Activated naive CD4-positive, alpha-beta T cell treated with Interleukin-2 at 50 U/mL for 16 hours (primary cell): ENCODE data around the gene BTN1A1.
"Not testable (repeated sequence)": the region's sequence is repeated elsewhere in the genome, so short reads cannot be mapped to it uniquely, and the experiment has no call there.

ENCODE experiments used
- DNase-seq: peaks from one replicate; pipeline ENCODE4 v3.0.0-alpha.2; 2020

The BTN1A1 gene, protein sequence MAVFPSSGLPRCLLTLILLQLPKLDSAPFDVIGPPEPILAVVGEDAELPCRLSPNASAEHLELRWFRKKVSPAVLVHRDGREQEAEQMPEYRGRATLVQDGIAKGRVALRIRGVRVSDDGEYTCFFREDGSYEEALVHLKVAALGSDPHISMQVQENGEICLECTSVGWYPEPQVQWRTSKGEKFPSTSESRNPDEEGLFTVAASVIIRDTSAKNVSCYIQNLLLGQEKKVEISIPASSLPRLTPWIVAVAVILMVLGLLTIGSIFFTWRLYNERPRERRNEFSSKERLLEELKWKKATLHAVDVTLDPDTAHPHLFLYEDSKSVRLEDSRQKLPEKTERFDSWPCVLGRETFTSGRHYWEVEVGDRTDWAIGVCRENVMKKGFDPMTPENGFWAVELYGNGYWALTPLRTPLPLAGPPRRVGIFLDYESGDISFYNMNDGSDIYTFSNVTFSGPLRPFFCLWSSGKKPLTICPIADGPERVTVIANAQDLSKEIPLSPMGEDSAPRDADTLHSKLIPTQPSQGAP

GRCh38 chr6:26500102-26500501 is at the start of gene BTN1A1:
Gene BTN1A1, plus strand, starts transcription at chr6:26500303. Its CDS starts 984 bp downstream, at chr6:26501287.
- DNase-seq, result no peak

DNA sequence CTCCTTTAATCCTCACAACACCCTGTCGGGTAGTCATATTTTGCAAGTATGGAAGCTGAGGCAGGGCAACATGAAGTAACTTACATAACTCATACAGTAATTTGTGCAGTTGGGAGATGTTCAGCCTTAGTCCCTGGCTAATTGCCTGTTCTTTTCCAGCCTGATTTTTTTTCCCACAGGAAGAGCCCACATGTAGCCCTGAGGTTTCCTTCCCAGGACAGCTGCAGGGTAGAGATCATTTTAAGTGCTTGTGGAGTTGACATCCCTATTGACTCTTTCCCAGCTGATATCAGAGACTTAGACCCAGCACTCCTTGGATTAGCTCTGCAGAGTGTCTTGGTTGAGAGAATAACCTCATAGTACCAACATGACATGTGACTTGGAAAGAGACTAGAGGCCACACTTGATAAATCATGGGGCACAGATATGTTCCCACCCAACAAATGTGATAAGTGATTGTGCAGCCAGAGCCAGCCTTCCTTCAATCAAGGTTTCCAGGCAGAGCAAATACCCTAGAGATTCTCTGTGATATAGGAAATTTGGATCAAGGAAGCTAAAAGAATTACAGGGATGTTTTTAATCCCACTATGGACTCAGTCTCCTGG is 47.4 kb upstream of the BTN1A1 start:
- no peak for DNase-seq

GRCh38 chr6:26454631-26455030 is 45.5 kb upstream of the BTN1A1 start:
- DNase-seq, result no peak

DNA sequence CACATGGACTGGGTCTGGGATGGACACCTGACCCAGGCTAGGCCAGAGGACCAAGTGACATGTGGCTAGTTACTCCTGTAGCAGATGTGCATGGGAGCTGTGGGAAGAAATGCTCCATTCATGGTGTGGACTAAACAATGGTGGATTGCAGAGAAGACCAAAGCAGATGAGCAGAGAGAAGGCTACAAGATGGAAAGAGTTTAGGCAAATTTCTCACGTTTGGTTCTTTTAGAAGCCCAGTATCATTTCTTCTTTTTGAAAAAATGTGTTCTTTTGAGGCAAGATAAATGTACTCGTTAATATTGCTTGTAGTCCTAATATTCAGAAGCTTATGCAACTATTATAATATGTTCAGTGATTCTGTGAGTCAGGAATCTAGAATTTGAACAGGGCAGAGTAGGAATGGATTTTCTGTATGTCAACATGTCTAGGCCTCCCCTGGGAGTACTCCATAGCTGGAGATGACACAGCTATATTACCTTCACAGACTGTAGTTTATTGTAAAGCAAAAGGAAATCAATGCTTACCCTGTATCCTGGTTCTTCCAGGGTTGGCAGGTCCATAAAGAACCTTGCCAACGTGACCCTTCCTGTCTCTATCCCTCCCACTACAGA is 44.6 kb upstream of the BTN1A1 start:
- DNase-seq, result no peak

GRCh38 chr6:26457264-26457805 is 42.8 kb upstream of the BTN1A1 start:
- DNase-seq, result no peak

DNA sequence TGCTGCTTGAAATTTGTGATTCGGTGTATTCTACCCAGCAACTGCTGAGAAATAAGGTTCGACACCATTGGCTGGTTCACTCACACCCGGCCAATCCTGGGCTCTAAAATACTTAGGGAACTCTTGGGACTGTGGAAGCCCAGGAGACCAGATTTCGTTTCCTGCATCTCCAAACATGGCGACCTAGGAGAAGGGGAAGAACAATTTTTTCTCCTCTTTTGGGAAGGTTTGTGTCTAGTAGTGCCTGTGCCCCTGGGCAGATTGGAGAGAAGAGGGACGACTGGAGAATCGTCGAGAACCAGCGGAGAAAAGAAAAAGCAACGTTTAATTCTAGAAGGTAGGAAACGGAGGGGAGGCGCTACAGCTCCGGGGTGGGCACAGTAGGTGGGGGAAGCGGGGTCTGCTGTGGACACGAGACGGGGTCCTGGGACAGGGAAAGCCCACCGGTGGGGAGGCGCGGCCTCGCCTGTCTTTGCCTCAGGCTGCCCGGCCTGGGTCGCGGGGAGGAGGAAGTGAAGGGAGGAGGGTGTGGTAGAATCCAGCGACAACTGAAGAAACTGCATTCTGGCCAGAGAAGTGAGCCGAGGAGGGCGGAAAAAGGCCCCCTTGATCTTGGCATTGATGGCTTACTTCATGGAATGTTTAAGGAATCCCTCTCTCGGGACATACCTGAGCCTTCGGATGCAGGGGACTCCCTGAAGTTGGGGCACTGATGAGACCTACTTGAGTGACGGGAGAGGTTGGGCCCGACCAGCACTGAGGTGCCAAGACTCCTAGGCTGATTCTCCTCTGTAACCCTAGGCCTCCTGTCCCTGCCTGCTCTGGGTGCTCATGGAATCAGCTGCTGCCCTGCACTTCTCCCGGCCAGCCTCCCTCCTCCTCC is 42.1 kb upstream of the BTN1A1 start, which contains the start of gene BTN2A1:
Gene BTN2A1 (plus strand): TSS at position 150 of the 883 bp plus-strand sequence. CDS start 682 bp downstream, at position 832.
- DNase-seq, result peak; percentile 65

- DNase-seq, result no peak
These were observed 40.9 kb upstream of the BTN1A1 start for GRCh38 chr6:26459023-26459810.

DNA sequence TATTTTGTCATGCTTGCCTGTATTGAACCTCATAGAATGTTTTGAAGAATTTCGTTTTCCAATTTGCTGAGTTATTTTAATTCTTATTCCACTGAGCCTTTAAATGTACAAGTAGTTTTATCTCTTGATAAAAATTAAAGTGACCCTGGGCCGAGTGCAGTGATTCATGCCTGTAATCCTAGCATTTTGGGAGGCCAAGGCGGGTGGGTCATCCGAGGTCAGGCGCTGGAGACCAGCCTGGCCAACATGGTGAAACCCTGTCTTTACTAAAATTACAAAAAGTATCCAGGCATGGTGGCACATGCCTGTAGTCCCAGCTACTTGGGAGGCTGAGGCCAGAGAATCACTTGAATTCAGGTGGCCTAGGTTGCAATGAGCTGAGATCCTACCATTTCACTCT is 38.8 kb upstream of the BTN1A1 start:
- not testable (repeated sequence) for DNase-seq

DNA sequence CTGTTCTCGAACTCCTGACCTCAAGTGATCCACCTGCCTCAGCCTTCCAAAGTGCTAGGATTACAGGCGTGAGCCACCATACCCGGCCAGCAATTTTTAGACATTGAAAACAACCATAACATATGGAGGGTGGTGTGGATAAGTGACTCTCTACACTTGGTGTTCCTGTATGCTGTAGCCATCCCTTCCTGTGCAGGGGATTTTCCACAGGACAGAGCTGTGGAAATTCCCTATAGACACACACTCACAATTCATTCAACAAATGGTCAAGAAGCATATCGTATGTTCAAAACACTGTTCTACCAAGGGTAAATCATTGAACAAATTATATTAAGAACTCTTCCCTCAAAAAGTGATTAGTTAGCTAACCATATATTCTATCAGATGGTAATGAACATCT is 36.1 kb upstream of the BTN1A1 start:
- DNase-seq, result no peak

DNA sequence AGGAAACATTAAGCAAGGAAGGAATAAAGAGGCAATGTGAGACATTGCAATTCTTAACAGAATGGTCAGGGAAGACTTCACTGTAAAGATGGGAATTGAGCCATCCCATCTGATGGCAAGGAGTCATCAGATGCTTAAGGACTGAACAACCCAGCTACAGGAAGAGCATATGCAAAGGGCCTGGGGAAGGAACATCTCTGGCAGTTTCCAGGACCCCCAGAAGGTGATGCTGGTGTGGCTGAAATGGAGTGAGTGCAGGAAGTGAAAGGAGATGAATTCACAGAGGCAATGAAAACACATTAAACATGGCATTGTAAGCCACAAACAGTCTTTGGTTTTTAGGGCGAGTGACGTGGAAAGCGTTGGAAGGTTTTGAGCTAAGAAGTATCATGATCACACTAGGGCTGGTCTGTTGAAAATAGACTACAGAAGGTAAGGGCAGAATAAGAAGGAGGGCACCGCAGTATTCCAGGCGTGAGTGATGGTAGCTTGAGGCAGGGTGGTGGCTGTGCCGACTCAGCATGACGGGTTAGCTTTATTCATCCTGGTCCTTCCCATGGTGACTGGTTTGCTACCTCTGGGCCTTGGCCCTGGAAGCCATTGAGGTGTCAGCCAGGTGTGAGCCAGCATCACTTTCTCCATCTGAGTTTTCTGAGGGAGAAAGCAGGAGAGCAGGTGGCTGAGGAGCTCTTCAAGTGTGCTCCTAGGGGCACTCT is 35.5 kb upstream of the BTN1A1 start:
- no peak for DNase-seq

GRCh38 chr6:26465776-26466175 is 34.3 kb upstream of the BTN1A1 start:
- no peak for DNase-seq

DNA sequence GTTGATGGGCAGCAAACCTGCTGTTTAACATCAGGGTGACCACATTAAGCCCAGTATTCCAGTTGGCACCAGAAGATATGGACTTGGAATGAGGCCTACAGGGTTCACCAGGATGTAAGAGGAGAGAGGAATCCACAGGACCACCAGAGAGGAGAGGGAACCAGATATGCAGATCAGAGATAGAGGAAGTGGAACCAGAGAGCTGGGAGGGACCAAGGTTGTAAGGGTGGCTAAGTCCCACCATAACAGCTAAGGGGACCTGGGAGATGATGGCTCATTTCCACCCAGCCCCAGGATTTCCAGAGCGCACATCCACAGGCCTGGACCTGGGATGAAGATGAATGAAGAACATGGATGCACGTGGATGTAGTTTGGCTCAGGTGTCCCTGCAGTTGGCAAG is 31.3 kb upstream of the BTN1A1 start:
- no peak for DNase-seq

GRCh38 chr6:26470643-26471042 is 29.5 kb upstream of the BTN1A1 start:
- no peak for DNase-seq

- DNase-seq, result no peak
These were observed 28.1 kb upstream of the BTN1A1 start for GRCh38 chr6:26471970-26472369.

DNA sequence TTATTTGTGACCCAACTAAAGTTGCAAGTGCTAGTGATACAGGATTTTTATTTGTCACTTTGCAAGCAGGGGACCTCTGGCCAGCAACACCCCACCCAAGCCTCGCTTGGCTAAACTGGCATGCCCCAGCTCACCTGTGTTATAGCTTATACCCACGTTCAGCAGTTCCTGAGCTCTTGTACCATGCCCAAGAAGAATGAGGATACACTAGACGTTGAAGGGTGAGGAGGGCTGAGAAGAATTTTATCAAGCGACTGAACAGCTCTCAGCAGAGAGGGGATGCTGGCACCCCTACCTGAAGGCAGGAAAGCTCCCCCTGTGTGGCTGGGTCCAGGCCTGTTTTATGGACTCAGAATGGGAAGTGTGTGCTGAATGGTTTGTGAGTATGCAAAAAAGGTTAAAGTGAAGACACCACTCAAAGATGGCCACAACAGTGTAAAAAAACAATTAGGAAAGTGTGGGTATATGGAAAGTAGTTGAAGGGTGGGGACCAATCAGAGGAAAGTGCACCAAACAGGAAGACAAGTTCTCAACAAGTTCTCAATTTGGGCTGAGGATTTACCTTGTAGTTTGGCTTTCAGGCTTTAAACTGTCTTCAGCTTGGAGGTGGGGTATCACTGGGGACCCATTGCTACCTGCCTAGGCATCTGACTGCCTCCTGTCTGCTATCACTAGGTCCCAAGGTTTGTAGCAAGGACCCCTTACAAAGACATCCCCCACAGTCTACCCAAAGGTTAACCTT is 27.4 kb upstream of the BTN1A1 start:
- DNase-seq, result no peak

DNA sequence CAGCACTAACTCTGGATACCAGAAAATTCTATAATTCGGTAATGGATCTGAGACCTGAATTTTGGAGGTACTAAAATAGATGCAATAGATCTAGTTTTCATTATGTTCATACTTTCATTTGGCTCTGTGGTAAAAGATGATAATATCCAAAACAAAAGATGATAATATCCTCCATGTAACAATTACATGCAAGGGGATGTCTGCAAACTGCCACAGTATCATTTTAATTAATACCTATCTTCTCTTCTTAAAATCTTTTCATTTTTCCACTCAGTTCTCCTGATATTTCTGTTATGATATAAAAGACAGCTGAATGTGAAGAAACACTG is 26.7 kb upstream of the BTN1A1 start:
- no peak for DNase-seq

DNA sequence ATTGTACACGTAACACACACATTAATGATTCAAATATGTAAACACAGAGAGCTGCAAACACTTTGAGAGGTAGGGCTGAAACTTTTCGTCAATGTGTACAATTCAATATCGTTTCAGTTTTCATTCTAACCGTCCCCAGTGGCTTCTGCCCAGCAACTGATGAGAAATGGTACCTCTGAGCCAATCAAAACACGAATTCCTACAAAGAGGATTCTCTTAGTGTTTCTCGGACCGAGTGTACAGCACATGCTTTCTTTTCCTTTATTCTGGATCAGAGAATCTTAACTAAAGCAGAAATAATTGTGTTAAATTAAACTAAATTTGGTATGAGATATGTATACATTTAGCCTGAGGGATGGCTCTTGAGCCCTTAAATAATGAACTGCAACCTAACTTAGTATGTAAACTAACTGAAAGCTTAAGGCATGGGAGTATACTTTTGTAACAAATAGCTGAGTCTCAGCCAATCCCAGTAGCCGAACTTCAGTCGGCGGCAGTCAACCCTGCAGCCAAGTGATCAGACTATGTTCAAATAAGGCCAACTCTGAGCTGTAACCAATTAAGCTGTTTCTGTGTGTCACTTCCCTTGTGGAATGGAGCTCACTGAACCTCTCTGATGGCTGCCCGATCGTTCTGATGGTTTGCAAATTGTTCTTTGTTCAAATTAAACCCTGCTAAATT is 26.2 kb upstream of the BTN1A1 start:
- peak; percentile 79 for DNase-seq

DNA sequence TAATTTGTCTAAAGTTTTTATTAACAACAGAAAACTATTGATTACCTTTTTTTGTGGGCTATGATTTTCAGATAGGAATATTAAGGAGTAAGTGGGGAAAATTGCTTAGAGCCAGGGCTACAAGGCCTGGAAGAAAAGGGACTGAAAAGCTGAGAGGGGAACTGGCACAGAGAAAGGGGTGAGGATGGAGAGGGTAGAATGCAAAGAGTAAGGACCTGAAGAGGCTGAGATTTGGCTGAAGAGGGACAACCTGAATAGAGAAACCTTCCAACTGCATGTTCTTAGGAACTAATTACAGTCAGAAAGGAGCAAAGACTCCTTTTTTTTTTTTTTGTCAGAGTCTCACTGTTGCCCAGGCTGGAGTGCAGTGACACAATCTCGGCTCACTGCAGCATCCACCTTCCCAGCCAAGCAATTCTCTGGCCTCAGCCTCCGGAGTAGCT is 25.6 kb upstream of the BTN1A1 start:
- no peak for DNase-seq
